HT1080 (cell line): ENCODE results near the gene C10orf120. TPM values are rescaled to one million over a fixed set of nuclear protein-coding genes. Genes with fewer than 3 reads are reported as not detected.

Source experiments
- DNase-seq: peaks from one replicate; pipeline ENCODE4 v3.0.0-alpha.2; 2015; ENCODE audit warnings: low read depth
- total RNA-seq: library from RNA; depleted of rRNA; stranded (reverse); fragments of >200 nt; shearing (Covaris generic); gene quantifications from 2 replicates; pipeline ENCODE4 v1.2.3, GENCODE V29; 2014

Gene C10orf120
- total RNA-seq, 1 experiment from 2014 or later = not detected

- peak; percentile 67 for DNase-seq
Measured at GRCh38 chr10:122703483-122704448, 4.1 kb upstream of the C10orf120 start.

DNA sequence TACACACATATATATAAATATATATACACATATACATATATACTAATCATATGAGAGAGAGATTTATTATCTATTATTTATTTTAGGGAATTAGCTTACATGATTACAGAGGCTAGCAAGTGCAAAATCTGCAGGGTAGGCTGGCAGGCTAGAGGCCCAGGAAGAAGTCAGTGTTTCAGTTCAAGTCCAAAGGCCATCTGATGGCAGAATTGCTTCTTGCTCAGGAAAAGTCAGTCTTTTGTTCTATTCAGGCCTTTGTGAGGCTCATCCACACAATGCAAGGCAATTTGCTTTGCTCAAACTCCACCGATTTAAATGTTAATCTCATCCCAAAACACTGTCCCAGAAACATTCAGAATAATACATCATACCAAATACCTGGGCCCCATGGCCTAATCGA is 2.6 kb upstream of the C10orf120 start:
- DNase-seq = no peak

DNA sequence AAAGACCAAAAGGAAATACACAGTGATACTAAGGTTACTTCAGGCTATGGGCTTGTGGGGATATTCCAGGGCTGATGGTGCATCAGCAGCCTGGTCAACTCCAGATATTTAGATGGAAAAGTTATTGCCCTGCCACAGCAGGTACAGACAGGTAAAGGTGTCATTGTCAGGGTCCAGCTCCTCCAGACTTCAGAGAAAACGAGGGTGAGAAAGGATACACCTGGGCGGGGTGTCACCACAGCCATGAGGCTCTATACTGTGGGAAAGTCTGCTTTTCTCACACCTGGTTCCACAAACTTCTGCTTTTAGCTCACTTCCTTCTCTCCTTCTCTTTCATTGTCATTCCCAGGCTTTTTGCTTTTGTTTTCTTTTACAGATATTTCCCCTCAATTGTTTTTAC is 2.0 kb upstream of the C10orf120 start:
- DNase-seq = no peak

DNA sequence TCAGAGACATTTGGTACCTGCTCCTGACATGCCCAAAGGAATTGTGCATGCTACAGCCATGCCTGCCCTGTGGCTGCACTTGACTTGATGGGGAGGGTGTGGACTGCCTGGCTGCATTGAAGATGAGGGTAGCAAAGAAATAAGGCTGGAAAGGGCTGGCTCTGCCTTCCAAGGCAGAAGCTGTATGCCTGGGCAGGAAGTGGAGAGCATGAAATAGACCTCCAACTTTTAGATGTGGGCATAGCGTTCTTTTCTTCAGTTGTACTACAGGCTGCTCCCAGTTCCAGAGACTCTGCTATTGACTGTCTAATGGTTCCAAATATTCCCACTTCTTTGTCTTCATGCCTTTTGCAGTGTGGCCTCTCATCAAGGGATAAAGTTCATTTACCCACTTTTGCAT is 3.0 kb downstream of the C10orf120 start:
- DNase-seq = no peak

DNA sequence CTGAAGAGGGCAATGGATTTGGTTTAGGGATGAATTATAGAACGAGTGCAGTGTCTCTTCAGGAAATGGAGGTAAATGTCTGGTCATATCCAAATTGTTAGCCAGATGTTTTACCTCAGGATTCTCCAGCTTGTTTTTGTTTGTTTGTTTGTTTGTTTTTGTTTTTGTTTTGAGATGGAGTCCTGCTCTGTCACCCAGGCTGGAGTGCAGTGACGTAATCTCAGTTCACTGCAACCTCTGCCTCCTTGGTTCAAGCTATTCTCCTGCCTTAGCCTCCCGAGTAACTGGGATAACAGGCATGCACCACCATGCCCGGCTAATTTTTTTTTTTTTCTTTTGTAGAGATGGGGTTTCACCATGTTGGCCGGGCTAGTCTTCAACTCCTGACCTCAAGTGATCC is 6.9 kb downstream of the C10orf120 start:
- DNase-seq = no peak

DNA sequence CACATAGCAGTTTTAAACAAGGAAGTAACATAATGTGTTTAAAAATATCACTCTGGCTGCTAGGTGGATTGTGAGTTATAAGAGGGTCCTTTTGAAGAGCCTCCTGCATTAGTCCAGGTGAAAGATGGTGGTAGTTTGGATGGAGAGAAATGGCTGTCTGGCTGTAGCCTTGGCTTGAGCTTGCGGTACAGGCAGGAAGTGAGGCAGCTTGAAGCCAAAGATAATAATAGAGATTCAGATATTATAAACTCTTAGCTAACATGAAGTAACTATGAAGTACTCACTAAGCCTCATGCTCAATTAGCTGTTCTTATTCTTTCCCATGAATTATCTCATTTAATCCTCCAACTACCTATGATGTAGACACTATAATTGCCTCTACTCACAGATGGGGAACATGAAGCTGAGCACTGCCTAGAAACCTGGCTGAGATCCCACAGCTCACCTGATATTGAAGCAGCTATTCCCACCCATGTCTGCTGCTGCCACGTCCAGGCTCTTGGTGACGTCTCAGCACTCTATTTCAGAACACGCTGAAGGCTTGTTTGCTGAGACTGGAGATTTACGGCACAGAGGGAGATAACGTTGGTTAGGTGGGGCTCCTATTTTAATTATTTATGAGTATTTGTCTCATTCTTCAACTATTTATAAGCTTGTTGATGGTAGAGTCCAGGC is 10.4 kb downstream of the C10orf120 start:
- DNase-seq = peak; percentile 15

GRCh38 chr10:122688293-122688989 is 11.2 kb downstream of the C10orf120 start:
- peak; percentile 84 for DNase-seq

- no peak for DNase-seq
Measured at GRCh38 chr10:122682522-122682921, 17.1 kb downstream of the C10orf120 start.

DNA sequence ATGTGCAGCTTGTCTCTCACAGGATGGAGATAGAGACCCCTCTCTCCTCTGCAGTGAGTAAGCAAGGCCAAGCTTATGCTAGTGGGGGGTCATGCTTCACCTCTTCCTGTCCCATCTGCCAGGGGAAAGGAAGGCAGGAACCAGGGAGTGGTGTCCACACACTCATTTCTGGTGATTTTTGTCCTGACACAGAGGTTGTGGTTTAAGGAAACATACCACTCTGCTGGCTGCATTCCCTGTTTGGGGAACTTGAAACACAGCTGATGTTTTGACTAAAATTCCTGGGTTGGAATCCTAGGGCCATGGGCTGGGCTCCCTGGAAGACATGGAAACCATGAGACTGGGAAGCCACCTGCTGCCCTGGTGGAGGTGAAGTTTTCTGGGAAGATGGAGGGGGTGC is 21.4 kb downstream of the C10orf120 start:
- peak; percentile 53 for DNase-seq

- DNase-seq = no peak
Measured at GRCh38 chr10:122675278-122675677, 24.4 kb downstream of the C10orf120 start.

DNA sequence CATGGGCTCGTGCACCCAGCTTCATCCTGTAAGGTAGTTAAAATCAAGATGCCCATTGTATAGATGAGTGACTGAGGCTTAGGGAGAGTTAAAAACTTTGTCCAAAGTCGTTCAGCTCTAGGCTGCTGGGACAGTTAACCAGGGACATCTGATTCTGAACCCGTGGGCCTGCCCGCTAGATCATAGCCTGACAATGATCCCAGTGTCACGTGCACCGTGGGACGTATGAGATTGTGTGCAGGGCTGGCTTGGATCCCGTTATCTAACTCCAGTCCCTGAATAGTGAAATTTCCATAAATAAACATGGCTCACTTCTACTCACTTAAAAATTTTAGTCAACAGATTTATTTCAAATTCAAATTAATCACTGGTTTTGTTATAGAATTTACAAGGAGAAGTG is 24.9 kb downstream of the C10orf120 start:
- no peak for DNase-seq

DNA sequence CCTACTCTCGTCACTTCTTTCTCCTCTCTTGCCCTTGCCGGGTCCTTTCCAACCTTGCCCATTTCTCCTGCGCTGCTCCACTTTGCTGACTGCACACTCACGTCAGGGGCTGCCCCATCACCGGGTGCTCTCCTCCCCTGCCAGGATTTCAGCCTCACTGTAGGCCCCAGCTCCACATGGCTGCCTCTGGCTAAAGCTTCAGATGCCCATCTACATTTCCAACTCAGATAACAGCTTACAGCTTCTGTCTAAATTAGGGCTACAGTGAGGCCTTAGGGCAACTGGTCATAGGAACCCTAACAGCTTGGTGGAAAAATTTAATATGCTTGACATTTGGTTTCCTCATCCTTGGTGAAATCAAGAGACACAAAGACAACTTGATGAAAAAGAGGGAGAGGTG is 25.9 kb downstream of the C10orf120 start:
- DNase-seq = no peak

DNA sequence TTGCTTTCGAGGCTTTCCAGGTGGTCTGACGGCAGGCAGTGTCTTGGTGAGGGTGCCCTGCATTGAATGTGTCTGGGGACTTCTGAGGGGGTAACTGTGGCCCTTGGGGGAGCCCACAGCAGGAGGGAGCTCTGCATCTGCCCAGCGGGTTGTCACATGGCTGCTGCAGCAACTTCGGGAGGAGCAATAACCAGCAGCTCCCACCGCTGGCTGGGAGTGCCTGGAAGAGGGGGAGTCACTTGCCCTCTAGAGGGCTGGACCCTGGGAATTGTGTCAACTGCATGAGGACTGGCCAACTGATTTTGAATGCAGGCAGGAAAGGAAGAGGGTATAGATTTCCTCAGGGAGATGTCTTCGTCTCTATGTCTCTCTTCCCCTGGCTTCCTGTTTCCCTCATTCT is 26.4 kb downstream of the C10orf120 start:
- no peak for DNase-seq

DNA sequence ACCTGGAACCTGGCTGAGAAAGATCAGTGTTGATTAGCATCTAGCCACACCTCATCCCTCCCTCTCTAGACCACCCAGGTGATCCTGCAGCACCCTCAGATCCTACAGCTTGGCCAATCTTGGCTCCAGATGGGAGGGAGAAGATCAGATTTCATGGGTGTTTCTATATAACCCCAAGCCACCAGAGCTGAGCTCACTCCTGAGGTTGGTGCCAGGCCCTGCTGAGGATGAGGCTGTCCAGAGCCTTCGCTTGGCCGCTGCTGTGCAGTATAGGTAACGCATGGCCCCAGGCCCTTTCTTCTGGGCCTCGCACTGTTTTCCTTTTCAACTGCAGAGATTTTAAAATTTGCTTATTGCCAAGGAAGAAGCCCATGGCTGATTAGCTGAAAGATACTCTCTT is 27.0 kb downstream of the C10orf120 start:
- DNase-seq = no peak

GRCh38 chr10:122671355-122671754 is 28.3 kb downstream of the C10orf120 start:
- DNase-seq = no peak

GRCh38 chr10:122669842-122670241 is 29.8 kb downstream of the C10orf120 start:
- no peak for DNase-seq

- DNase-seq = no peak
Measured at GRCh38 chr10:122669045-122669444, 30.6 kb downstream of the C10orf120 start.

DNA sequence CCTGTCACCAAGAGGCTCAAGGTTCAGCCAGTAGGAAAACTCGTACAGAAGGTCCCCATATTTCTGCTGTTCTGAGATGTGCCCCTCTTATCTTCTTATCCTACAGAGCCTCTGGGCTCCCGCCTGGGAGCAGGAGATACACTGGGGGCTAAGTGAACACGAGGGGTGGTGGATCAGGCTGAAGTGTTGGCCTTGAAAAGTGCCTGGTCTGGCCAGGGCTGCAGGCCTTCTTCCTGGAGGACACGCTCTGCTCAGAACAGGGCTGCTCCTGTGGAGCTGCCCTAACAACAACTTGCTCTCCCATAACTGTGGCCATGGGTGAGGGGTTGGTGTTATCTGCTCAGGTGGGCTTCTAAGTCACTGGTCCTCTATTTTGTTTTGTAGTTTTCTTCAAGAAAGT is 33.7 kb downstream of the C10orf120 start:
- DNase-seq = no peak

DNA sequence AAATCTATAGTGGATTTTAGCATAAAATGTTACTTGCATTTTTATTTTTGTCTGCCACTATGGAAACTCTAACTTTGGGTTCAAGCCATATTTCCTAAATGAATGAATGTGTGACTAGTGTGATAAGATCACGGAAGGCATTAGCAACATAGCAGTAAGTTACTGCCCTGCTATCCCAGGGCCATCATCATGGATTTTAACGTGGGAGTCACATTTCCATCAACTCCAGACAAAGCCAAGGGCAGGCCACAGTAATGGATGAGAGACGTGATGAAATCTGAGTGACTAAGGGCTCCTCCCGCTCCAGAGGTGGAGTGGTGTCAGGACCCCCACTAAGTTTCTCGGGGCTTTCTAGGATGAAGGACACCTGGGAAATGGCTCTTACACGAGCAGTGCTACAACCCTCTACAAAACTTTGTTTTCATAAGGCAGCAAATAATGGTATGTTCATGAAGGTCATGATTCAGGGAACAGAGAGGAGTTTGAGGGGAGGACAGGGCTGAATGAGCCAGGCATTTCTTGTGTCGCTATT is 34.3 kb downstream of the C10orf120 start:
- no peak for DNase-seq

GRCh38 chr10:122664501-122664900 is 35.1 kb downstream of the C10orf120 start:
- no peak for DNase-seq

DNA sequence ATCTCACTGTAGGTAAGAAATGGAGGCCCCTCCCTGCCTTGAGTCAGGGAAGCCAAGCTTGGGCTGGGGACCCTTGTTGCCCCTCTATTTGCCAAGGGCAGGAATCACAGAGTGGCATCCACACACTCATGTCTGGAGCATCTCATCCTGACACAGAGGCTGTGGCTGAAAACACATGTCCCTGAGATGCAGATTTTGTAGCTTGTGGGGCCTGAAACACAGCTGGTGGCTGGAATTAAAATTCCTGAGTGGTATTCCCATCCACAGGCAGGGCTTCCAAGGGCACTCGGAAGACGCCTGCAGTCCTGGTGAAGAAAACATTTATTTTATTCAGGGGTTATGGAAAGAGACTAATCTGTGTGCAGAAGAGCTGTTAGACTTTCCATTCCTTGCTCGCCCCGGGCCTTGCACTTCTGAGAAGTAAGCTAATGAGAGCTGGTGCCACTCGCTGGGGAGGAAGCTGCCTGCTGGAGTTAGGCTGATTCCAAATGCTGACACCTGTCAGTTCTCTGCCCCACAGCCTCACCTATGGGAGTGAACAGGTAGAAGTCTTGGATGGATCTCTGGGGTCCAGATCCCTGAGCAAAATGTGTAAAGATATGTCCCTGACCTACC is 36.0 kb downstream of the C10orf120 start:
- no peak for DNase-seq
